ENCODE data around the gene DNM2. TPM values are rescaled to one million over a fixed set of nuclear protein-coding genes. Genes with fewer than 3 reads are reported as not detected.

DNM2 gene
- total and polyA plus RNA-seq, 2 of the 13 experiments (the other 11 are each of a cell fraction or from before 2014, with no cell fraction given), result 41.7 to 59.8 TPM

GRCh38 chr19:10764340-10764894 lies 46.5 kb downstream of the DNM2 start (continued):
- peak; percentile 94 for TF ChIP-seq TBX2 (CRISPR knock-in tag; IDR thresholded peaks at IDR 0.05; ENCODE audit: borderline replicate concordance)
- TF ChIP-seq ZFP36L2 (CRISPR knock-in tag; IDR thresholded peaks at IDR 0.05), result no peak
- TF ChIP-seq NR2F2 (IDR thresholded peaks at IDR 0.05; ENCODE audit: borderline replicate concordance, low read depth), result peak; percentile 89
- TF ChIP-seq SIN3B (IDR thresholded peaks at IDR 0.05; ENCODE audit: low read length), result 0 out of 2 replicates have a peak, but pooled peaks have one; percentile 21
- no peak for TF ChIP-seq PLRG1 (conservative IDR thresholded peaks at IDR 0.05)
- TF ChIP-seq PAX8 (CRISPR knock-in tag; IDR thresholded peaks at IDR 0.05; ENCODE audit: borderline replicate concordance), result no peak
- peak; percentile 90 for TF ChIP-seq POGZ (CRISPR knock-in tag; IDR thresholded peaks at IDR 0.05)
- no peak for TF ChIP-seq GTF3A (CRISPR knock-in tag; conservative IDR thresholded peaks at IDR 0.05)
- no peak for TF ChIP-seq ZNF879 (CRISPR knock-in tag; IDR thresholded peaks at IDR 0.05)
- peak; percentile 85; the same call in 1 of the 2 replicates for TF ChIP-seq ZFP36L1 (CRISPR knock-in tag; IDR thresholded peaks at IDR 0.05)
- TF ChIP-seq SIX4 (CRISPR knock-in tag; IDR thresholded peaks at IDR 0.05), result 0 out of 2 replicates have a peak, but pooled peaks have one; percentile 55
- TF ChIP-seq RERE (CRISPR knock-in tag; IDR thresholded peaks at IDR 0.05; ENCODE audit: low read depth), result peak; percentile 82
- peak; percentile 100 for TF ChIP-seq TBL1XR1 (IDR thresholded peaks at IDR 0.05; ENCODE audit: borderline replicate concordance, low read length, partially characterized antibody)
- peak; percentile 98 for TF ChIP-seq ERF (CRISPR knock-in tag; IDR thresholded peaks at IDR 0.05)
- peak; percentile 85 for TF ChIP-seq ZMYM3 (CRISPR knock-in tag; IDR thresholded peaks at IDR 0.05)
- no peak for TF ChIP-seq MTF2 (CRISPR knock-in tag; IDR thresholded peaks at IDR 0.05; ENCODE audit: borderline replicate concordance)
- peak; percentile 43; the same call in 1 of the 2 replicates for TF ChIP-seq PHF8 (CRISPR knock-in tag; IDR thresholded peaks at IDR 0.05)
- TF ChIP-seq HES4 (CRISPR knock-in tag; IDR thresholded peaks at IDR 0.05; ENCODE audit: borderline replicate concordance), result no peak
- TF ChIP-seq ZNF788 (CRISPR knock-in tag; IDR thresholded peaks at IDR 0.05; ENCODE audit: borderline replicate concordance), result peak; percentile 96; the same call in 1 of the 2 replicates
- TF ChIP-seq MAZ (IDR thresholded peaks at IDR 0.05; ENCODE audit: borderline replicate concordance, low read depth, low read length), result peak; percentile 84; the same call in 1 of the 2 replicates
- peak; percentile 77 for TF ChIP-seq MAZ (CRISPR knock-in tag; IDR thresholded peaks at IDR 0.05; ENCODE audit: low read depth)
- peak; percentile 77 for TF ChIP-seq MAX (IDR thresholded peaks at IDR 0.05)
- peak; percentile 58; the same call in 1 of the 2 replicates for TF ChIP-seq KMT2A (CRISPR knock-in tag; IDR thresholded peaks at IDR 0.05)
- TF ChIP-seq ZNF800 (CRISPR knock-in tag; IDR thresholded peaks at IDR 0.05), result peak; percentile 76; the same call in 1 of the 2 replicates

Data from HepG2 (cell line).